Transverse colon (tissue), 3 donors: ENCODE results near the gene APBB2.

Experiments used
- POLR2A ChIP-seq: fragments of 450-650 bp; IDR thresholded peaks from one replicate; pipeline ENCODE4 v1.6.1; 2016; ENCODE audit warnings: antibody characterized with exemption, mild to moderate bottlenecking, moderate library complexity
- TF ChIP-seq, protein P1 (sequence below), 5 experiments: fragments of 200-600 bp in 3 of 5; fragments of 450-650 bp in 2 of 5; sonication (generic) in 3 of 5; IDR thresholded peaks; 1 replicate in 2 of 5; 2 replicates in 3 of 5; pipeline ENCODE4 v1.5.1; 2016 to 2017; ENCODE audit warnings: antibody characterized with exemption in 5 of 5, inconsistent platforms in 3 of 5, mild to moderate bottlenecking in 2 of 5, moderate library complexity in 1 of 5

DNA sequence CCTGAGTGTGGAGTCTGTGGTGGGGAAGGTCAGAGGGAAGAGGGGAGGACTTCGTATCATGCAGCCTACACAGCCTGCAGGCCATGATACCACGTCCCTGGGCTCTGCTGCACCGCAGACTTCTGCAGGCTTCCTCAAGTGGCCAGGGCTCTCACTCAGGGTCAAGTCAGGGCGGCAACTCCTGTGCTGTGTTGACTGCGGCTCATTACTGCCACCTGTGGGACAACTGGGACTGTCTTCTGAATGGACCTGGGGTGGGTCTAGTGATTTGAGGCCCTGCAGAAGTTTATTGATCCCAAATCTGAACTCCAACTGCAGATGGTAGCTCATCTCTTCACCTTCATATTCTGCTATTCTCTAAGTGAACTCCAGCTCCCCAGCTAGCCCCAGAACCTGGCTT lies 297.5 kb downstream of the APBB2 start:
- TF ChIP-seq, protein P1, sequence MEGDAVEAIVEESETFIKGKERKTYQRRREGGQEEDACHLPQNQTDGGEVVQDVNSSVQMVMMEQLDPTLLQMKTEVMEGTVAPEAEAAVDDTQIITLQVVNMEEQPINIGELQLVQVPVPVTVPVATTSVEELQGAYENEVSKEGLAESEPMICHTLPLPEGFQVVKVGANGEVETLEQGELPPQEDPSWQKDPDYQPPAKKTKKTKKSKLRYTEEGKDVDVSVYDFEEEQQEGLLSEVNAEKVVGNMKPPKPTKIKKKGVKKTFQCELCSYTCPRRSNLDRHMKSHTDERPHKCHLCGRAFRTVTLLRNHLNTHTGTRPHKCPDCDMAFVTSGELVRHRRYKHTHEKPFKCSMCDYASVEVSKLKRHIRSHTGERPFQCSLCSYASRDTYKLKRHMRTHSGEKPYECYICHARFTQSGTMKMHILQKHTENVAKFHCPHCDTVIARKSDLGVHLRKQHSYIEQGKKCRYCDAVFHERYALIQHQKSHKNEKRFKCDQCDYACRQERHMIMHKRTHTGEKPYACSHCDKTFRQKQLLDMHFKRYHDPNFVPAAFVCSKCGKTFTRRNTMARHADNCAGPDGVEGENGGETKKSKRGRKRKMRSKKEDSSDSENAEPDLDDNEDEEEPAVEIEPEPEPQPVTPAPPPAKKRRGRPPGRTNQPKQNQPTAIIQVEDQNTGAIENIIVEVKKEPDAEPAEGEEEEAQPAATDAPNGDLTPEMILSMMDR (IDR thresholded peaks at IDR 0.05): peak in 1 of 5 experiments; percentile 28
- TF ChIP-seq POLR2A: no peak
